GM21360 (cell line): Measurements from ENCODE around the gene CLDN12.
A peak's percentile ranks its signal among the peaks of the same experiment; 100 is the strongest.

Experiments used
- ATAC-seq: cut with Tn5 transposase; IDR thresholded peaks from one replicate; pipeline ENCODE4 v1.9.1; 2021; ENCODE audit warnings: mild to moderate bottlenecking, moderate library complexity; ENCODE audit not compliant: unreplicated experiment

CLDN12 gene

GRCh38 chr7:90403174-90404113, at the start of gene CLDN12:
CLDN12 (plus strand) TSS chr7:90403461; CDS start chr7:90412677, 9,216 bp downstream.
- ATAC-seq = peak; percentile 99

- ATAC-seq = no peak
These were observed 19.8 kb upstream of the CLDN12 start for GRCh38 chr7:90383422-90383821.

- ATAC-seq = no peak
These were observed 19.4 kb upstream of the CLDN12 start for GRCh38 chr7:90383861-90384260.

GRCh38 chr7:90384433-90384832, 18.8 kb upstream of the CLDN12 start:
- no peak for ATAC-seq

GRCh38 chr7:90387470-90388240, 15.6 kb upstream of the CLDN12 start:
- no peak for ATAC-seq

- ATAC-seq = no peak
These were observed 12.3 kb upstream of the CLDN12 start for GRCh38 chr7:90390926-90391325.

GRCh38 chr7:90391488-90391887, 11.8 kb upstream of the CLDN12 start:
- no peak for ATAC-seq

GRCh38 chr7:90396420-90396819, 6.8 kb upstream of the CLDN12 start:
- ATAC-seq = no peak

- no peak for ATAC-seq
These were observed 1.3 kb upstream of the CLDN12 start for GRCh38 chr7:90401989-90402388.

GRCh38 chr7:90402785-90403173, 482 bp upstream of the CLDN12 start:
- ATAC-seq = no peak

- no peak for ATAC-seq
These were observed 1.5 kb downstream of the CLDN12 start for GRCh38 chr7:90404777-90405176.

- ATAC-seq = no peak
These were observed 4.2 kb downstream of the CLDN12 start for GRCh38 chr7:90407484-90407821.

GRCh38 chr7:90408142-90408541, 4.9 kb downstream of the CLDN12 start:
- no peak for ATAC-seq

GRCh38 chr7:90409667-90410066, 6.4 kb downstream of the CLDN12 start:
- no peak for ATAC-seq

- no peak for ATAC-seq
These were observed 8.2 kb downstream of the CLDN12 start for GRCh38 chr7:90411510-90411909.

GRCh38 chr7:90412458-90413184, 9.4 kb downstream of the CLDN12 start:
- no peak for ATAC-seq

- ATAC-seq = no peak
These were observed 9.9 kb downstream of the CLDN12 start for GRCh38 chr7:90413185-90413528.

GRCh38 chr7:90421651-90422050, 18.4 kb downstream of the CLDN12 start:
- ATAC-seq = no peak

GRCh38 chr7:90424720-90425119, 21.5 kb downstream of the CLDN12 start:
- ATAC-seq = peak; percentile 97

- no peak for ATAC-seq
These were observed 22.1 kb downstream of the CLDN12 start for GRCh38 chr7:90425376-90425775.
